ENCODE results near the gene PRKD1.

- no peak for TF ChIP-seq BRCA1 (IDR thresholded peaks at IDR 0.05; ENCODE audit: low read depth, low read length)
- no peak for TF ChIP-seq GATAD2B (conservative IDR thresholded peaks at IDR 0.05; ENCODE audit: low read depth)
- no peak for TF ChIP-seq USF1 (IDR thresholded peaks at IDR 0.05; ENCODE audit: borderline replicate concordance, extremely low read length, insufficient read depth, low read depth, low read length)
- TF ChIP-seq SIN3A (IDR thresholded peaks at IDR 0.05; ENCODE audit: low read depth, low read length): no peak
- TF ChIP-seq JUNB (IDR thresholded peaks at IDR 0.05): no peak
- no peak for TF ChIP-seq DPF2 (IDR thresholded peaks at IDR 0.05)
- TF ChIP-seq YY1 (IDR thresholded peaks at IDR 0.05; ENCODE audit: low read depth, low read length): no peak
- no peak for TF ChIP-seq YBX1 (IDR thresholded peaks at IDR 0.05)
- no peak for TF ChIP-seq EP300 (IDR thresholded peaks at IDR 0.05; ENCODE audit: borderline replicate concordance in 1 of 2, control insufficient read depth in 1 of 2, low read depth in 2 of 2, low read length in 2 of 2)
- no peak for TF ChIP-seq EGR1 (IDR thresholded peaks at IDR 0.05; ENCODE audit: borderline replicate concordance in 1 of 2, low read depth in 2 of 2, low read length in 2 of 2)
- no peak for TF ChIP-seq CBFB (IDR thresholded peaks at IDR 0.05; ENCODE audit: low read depth)
- TF ChIP-seq POLR2A (IDR thresholded peaks at IDR 0.05; ENCODE audit: low read depth, low read length): no peak
Observed at GRCh38 chr14:29928117-29928640, 532 bp upstream of the PRKD1 start.
